ENCODE results near the gene HOOK1. TPM values are rescaled to one million over a fixed set of nuclear protein-coding genes. Genes with fewer than 3 reads are reported as not detected.
"Not testable (repeated sequence)": the region's sequence is repeated elsewhere in the genome, so short reads cannot be mapped to it uniquely, and the experiment has no call there.

HOOK1 gene
- total RNA-seq, 1 donor from 2014 or later = not detected

- DNase-seq (ENCODE audit: low read depth, low spot score) = no peak
Measured at GRCh38 chr1:59885160-59885832, 70.5 kb downstream of the HOOK1 start.

GRCh38 chr1:59892841-59893811, 78.4 kb downstream of the HOOK1 start:
- DNase-seq (ENCODE audit: low read depth, low spot score) = no peak

GRCh38 chr1:59897165-59897564, 82.4 kb downstream of the HOOK1 start:
- no peak for DNase-seq (ENCODE audit: low read depth, low spot score)

GRCh38 chr1:59898927-59899326, 84.2 kb downstream of the HOOK1 start:
- DNase-seq (ENCODE audit: low read depth, low spot score) = no peak

- no peak for DNase-seq (ENCODE audit: low read depth, low spot score)
Measured at GRCh38 chr1:59900640-59901039, 85.9 kb downstream of the HOOK1 start.

- DNase-seq (ENCODE audit: low read depth, low spot score) = no peak
Measured at GRCh38 chr1:59901770-59902388, 87.1 kb downstream of the HOOK1 start.

- no peak for DNase-seq (ENCODE audit: low read depth, low spot score)
Measured at GRCh38 chr1:59903141-59903754, 88.5 kb downstream of the HOOK1 start.

GRCh38 chr1:59906931-59907330, 92.2 kb downstream of the HOOK1 start:
- DNase-seq (ENCODE audit: low read depth, low spot score) = no peak

- DNase-seq (ENCODE audit: low read depth, low spot score) = no peak
Measured at GRCh38 chr1:59908084-59908483, 93.3 kb downstream of the HOOK1 start.

GRCh38 chr1:59908682-59909081, 93.9 kb downstream of the HOOK1 start:
- DNase-seq (ENCODE audit: low read depth, low spot score) = no peak

- not testable (repeated sequence) for DNase-seq (ENCODE audit: low read depth, low spot score)
Measured at GRCh38 chr1:59914791-59915286, 100.1 kb downstream of the HOOK1 start.

GRCh38 chr1:59915516-59915915, 100.8 kb downstream of the HOOK1 start:
- no peak for DNase-seq (ENCODE audit: low read depth, low spot score)

GRCh38 chr1:59917026-59917784, 102.5 kb downstream of the HOOK1 start:
- DNase-seq (ENCODE audit: low read depth, low spot score) = no peak

GRCh38 chr1:59917785-59918180, 103.0 kb downstream of the HOOK1 start:
- no peak for DNase-seq (ENCODE audit: low read depth, low spot score)

- no peak for DNase-seq (ENCODE audit: low read depth, low spot score)
Measured at GRCh38 chr1:59919746-59920145, 105.0 kb downstream of the HOOK1 start.

GRCh38 chr1:59921258-59921899, 106.6 kb downstream of the HOOK1 start:
- not testable (repeated sequence) for DNase-seq (ENCODE audit: low read depth, low spot score)

GRCh38 chr1:59924653-59925052, 109.9 kb downstream of the HOOK1 start:
- DNase-seq (ENCODE audit: low read depth, low spot score) = no peak

Measured in pulmonary artery endothelial cell (primary cell).